Fibroblast of lung (primary cell): ENCODE data around the gene HPCAL1.

ENCODE experiments used
- EZH2 ChIP-seq: IDR thresholded peaks from 2 replicates; pipeline ENCODE4 v1.5.1; 2012; ENCODE audit warnings: low read length, control low read depth, mild to moderate bottlenecking; ENCODE audit errors: missing control alignments
- TF ChIP-seq, protein P1 (sequence below), 2 donors: IDR thresholded peaks in 1 of 2; conservative IDR thresholded peaks in 1 of 2; 1 replicate in 1 of 2; 2 replicates in 1 of 2; pipeline ENCODE4 v1.5.1; 2011 to 2012; ENCODE audit warnings: low read length in 2 of 2, control low read depth in 1 of 2, inconsistent platforms in 1 of 2, low read depth in 1 of 2, mild to moderate bottlenecking in 1 of 2

DNA sequence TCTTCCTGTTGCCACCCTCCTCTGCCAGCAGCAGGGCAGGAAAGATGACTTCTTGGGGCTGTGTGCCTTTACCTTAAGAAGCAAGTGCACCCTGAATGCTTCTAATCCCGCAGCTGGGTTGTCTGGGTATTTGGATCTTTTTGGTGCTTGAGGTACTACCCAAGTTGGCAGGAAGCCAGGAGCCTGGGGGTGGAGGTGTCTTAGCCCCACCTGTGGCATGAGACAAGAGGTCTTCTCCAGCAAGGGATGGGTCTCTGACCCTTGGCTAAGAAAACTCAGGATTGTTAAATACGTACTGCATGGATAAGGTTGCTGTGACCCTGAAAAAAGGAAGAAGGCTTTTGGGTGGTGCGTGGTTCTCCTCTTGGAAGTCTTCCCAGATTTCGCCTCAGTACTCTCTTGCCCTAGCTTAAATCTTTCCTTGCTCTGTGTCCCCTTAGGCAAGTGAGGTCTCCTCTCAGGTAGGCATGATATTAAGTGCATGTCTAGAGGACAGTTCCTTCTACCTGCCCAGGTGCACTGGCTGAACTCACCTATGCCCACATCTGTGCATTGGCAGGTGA lies 4.3 kb downstream of the HPCAL1 start:
- TF ChIP-seq, protein P1, sequence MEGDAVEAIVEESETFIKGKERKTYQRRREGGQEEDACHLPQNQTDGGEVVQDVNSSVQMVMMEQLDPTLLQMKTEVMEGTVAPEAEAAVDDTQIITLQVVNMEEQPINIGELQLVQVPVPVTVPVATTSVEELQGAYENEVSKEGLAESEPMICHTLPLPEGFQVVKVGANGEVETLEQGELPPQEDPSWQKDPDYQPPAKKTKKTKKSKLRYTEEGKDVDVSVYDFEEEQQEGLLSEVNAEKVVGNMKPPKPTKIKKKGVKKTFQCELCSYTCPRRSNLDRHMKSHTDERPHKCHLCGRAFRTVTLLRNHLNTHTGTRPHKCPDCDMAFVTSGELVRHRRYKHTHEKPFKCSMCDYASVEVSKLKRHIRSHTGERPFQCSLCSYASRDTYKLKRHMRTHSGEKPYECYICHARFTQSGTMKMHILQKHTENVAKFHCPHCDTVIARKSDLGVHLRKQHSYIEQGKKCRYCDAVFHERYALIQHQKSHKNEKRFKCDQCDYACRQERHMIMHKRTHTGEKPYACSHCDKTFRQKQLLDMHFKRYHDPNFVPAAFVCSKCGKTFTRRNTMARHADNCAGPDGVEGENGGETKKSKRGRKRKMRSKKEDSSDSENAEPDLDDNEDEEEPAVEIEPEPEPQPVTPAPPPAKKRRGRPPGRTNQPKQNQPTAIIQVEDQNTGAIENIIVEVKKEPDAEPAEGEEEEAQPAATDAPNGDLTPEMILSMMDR (conservative IDR thresholded peaks at IDR 0.05 in 1 of 2, IDR thresholded peaks at IDR 0.05 in 1 of 2; ENCODE audit: low read depth in 1 of 2, low read length in 2 of 2) = no peak
- TF ChIP-seq EZH2 = no peak
